Left hindlimb (tissue), 1 donor: Measurements from ENCODE around the gene MYBPC3.

Experiments
- DNase-seq: peaks from one replicate; pipeline ENCODE4 v3.0.0-alpha.2; 2018

The MYBPC3 gene

DNA sequence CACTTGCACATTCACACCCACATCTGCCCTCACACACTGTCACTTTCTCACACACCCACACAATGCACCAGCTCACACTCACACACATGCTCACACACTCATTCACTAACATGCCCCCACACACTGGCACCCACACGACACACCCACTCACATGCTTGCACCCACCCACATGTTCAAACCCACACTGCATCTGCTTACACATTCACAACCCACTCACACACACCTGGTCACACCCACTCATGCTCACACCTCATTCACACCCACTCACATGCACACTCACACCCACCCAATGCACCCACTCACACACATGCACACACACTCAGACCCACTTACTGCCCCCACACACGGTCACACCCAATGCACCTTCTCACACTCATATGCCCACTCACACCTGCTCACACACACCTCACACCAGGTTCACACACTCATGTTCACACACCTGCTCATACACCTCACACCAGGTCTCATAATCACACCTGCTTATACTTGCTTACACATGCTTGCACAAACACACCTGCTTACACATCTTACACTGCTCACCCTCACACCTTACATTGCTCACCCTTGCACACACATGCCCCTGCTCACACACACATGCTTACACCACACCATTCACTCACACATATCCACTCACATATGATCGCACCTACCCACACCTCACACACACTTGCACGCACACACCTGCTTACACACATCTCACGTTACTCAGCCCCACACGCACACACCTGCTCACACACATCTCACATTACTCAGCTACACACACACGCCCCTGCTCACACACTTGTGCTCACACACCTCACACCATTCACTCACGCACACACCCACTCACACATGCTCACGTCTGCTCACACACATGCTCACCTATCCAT, 3.9 kb upstream of the MYBPC3 start:
- DNase-seq: no peak

DNA sequence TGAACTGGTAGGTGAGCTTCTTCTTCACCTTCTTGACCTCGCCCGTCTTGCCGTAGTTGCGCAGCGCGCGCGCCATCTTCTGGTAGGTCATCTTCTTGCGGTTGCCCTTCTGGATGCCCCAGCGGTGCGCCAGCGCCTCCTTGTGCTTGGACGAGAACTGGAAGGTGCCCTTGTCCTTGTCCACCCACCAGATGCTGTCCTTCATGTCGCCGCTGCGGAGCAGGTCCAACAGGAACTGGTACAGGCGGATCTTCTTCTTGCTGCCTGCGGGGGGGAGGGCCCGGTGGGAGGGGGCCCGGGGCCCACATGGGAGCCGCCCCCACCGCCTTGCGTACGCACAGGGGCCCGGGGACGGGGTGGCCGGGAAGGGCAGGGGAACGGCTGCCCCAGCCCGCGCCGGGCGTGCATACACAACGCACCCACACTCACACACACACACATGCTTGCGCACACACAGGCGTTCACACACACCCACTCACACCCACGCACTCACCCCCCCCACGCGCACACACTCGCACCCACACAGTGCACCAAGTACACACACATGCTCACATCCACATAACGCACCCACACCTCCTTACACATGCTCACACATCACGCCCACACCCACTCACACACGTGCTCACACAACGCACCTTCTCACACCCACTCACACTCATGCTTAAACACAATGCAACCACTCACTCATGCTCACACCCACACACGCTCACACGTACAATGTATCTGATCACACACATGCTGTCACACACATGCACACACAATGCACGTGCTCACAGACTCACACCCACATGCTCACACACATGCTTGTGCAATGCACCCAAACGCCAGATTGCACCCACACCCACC, 3.0 kb upstream of the MYBPC3 start:
- peak; percentile 91 for DNase-seq

DNA sequence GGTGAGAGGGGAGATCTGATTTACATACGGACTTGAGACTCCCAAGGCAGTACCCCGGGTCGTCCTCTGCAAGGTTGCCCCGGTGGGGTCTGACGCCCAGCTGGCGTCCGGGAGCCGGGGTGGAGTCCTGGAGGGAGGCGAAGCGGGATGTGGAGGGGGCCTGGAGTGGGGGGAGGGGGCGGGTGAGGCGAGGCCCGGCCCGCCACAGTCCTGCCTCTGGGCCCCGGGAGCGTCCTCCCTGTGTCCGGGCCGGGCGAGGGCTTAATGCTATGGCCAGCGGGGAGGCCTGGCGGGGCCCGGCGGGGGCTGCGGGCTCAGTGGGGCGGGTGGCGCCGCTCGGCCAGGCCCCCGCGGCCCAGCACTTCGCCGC, 2.4 kb upstream of the MYBPC3 start:
- no peak for DNase-seq

DNA sequence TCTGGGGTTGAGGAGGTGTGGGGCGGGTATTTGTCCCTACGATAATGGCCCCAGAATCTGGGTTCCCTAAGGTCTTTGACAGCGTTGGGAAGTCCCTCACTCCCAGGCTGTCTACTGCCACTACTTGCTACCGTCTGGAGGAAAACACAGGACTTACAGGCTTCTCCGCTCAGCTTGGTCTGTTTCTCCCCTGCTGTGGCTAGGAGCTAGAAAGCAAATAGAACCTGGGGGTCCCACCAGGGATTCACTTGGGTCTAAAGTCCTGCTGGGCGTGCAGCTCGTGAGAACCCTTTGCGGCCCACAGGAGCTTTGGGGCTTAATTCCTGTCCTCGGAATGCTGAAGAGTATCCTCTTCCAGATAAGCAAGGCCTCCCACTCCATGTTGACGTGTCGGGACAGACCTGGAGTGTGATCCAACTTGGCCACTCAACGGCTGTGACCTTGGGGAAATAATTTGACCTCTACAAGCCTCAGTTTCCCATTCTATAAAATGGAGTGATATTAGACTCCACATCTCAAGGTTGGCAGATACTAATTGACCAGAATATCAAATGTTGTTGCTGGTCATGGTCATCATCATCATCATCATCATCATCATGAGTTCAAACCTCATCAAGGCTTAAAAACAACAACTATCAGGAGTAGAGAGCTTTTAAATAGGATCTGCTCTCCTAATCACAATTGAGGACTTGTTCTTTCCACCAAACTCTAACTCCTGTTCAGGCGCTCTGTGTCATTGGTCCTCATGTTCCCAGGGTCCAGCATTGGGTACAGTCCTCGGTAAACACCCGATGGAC, 1.7 kb upstream of the MYBPC3 start:
- DNase-seq: no peak

DNA sequence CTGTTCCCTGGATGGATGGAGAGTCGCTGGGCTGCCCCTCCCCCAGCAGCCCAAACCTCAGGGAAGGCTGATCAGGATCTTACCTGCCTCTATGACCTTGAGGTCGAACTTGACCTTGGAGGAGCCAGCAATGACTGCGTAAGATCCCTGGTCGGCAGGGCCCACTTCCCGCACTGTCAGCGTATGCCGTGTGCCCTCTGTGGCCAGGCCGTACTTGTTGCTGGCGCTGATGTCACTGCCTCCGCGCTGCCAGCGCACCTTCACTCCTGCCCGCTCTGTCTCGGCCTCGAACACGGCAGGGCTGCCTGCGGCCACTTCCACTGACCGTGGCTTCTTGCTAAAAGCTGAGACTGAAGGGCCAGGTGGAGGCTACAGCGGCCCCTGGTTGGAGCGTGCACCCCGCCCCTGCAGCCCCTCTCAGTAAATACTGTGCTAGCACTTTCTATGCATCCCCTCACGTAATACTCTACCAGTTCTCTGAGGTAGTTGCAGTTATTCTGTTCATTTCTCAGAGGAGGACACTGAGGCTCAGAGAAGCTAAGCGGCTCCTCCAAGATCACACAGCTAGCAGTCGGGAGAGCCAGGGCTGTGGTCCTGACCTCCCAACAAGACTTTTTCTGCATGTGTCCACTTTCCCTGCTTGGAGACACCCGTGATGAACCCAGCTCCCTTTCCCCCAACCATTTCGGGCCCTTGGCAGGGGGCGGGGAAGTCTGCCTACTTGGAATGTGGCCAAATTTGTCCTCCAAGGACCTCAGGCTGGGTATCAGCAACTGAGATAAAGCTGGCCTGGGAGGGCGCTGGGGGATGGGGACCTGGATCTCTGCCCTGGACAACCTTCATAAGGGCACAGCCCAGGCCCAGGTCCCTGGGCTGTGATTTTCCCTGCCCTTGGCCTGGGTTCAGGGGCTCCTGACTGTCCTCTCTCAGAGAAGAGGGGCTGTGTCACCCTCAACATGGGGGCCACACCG, 1.1 kb downstream of the MYBPC3 start:
- DNase-seq: no peak

DNA sequence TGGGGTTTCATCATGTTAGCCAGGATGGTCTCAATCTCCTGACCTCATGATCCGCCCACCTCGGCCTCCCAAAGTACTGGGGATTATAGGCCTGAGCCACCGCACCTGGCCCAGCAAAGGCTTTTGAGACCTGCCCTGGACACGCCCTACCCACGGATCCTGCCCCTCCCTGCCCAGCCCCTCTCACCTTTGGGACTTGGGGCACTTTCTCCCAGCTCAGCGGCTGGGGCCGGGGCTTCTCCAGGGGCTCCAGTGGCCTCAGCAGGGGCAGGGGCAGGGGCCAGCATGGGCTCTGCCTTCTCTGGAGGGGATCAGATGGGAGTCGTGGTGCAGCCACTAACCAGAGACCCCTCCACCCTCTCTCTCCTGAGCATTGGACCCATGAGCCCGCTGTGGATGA, 2.2 kb downstream of the MYBPC3 start:
- no peak for DNase-seq

DNA sequence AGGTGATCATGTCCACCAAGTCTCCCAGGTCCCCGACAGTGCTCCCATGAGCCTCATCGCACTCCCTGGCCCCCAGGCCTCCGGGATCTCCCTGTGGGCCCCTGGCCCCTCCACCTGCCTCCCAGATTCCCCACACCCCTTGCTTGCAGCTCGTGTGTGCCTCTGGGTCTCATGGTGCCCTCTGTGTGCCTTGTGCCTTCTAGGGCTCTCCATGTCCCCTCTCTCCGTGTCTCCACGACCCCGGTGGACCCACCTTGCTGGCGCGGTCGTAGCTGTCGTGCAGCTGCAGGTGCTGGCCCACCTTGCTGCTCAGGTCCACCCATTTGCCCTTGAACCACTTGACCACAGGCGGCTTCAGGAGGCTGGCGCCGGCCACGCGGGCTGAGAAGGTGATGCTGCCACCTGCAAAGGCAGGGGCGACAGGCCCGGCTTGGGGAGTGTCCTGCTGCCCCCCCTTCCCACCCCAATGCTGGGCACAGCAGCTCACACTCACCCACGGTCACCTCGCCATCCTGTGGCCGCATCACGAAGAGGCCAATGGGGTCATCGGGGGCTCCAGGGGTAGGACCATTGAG, 2.9 kb downstream of the MYBPC3 start:
- no peak for DNase-seq

DNA sequence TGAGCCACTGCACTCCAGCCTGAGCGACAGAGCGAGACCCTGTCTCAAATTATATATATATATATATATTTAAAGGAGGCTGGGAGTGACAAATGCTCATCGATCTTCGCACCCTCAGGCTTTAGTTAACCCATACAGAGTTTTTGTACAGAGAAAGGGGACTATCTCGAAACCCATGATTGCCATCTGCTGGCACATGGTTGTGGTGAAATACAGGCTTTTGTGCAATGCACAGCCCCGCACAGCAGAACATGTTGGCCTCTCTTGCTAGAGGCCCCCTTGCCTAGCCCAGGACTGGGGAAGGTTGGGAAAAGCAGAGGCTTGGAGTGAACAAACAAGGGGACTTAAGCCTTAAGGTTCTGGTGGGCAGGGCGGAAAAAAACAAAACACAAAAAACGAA, 3.6 kb downstream of the MYBPC3 start:
- DNase-seq: no peak

DNA sequence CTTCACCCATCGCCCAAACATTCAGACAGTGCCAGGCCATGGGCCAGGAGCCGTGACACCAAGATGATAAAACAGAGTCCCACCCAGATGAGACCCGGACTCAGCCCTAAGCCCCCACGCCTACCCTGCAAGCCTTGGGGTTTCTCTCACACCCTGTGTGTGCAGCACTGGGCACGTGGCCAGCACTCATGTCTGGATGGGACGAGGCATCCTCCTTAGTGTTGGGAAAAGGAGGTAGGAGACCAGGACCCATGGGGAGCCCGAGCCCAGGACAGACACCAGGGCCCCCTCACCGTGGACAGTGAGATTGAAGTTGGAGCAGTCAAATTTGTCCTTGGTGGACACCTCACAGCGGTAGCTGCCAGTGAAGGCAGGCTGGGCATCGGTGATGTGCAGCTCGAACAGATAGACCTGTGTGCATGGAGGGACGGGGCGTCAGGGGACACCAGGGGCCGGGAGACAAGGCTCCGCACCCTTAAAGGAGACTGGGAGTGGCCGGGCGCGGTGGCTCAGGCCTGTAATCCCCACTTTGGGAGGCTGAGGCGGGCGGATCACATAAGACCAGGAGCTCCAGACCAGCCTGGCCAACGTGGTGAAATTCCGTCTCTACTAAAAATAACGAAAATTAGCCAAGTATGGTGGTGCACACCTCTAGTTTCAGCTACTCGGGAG, 4.2 kb downstream of the MYBPC3 start:
- no peak for DNase-seq

DNA sequence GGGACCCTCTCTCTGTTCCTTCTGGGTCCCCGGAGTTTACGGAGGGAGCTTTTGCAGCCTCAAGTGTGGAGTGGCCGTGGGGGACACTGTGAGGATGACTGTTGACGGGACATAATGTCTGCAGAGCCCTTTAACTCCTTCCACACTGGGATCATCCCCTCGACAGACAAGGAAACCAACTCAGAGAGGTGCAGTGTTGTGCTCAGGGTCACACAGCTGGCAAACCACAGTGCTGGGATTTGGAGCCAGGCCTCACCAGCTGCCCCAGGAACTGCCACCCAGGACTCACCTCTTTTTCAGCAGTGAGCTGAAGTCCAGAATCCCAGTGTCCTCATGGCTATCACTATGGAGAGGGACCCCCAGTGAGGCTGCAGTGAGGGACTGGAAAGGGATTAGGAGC, 5.4 kb downstream of the MYBPC3 start:
- DNase-seq: no peak

DNA sequence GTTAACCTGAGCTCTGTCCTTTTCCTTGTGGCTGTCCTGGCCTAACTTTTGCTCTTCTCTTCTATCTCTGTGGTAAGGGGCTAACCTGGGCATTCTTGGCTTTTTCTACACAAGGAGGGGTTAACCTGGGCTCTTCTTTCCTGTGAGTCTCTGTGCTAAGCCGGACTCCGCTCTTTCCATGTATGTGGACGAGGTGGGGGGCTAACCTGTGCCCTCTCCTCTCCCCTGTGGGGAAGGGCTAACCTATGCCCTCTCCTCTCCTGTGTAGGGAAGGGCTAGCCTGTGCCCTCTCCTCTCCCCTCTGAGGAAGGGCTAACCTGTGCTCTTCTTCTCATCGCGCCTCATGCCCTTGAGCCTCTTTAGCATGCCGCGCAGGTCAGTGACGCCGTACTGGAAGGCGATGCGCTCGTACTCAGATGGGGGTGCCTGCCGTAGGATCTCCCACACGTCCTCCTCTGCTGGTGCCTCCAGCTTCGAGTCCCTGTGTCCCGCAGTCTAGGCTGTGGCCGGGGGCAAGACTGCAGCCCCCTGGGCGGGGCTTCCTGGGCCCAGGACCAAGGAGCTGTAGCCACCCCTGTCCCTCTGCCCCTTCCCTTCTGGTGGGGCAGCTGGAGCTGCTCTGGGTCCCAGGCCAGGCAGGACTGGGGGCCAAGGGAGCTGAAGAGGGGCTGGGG, 6.5 kb downstream of the MYBPC3 start:
- DNase-seq: no peak

DNA sequence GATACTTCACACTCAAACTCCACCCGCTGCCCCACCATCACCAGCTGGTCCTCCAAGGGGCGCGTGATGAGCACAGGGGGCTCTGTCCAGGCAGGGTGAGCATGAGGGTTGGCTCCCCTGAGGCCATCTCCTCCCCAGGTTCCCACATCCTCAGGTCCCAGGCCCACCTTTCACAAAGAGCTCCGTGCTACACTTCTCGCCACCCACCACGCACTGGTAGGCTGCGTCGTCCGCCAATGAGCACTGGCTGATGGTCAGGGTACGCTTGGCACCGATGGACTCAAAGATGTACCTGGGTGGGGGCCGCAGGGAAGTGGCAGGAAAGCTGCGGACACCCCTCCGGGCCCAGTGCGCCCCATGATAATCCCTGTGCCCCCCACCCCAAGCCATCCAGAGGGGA, 9.6 kb downstream of the MYBPC3 start:
- DNase-seq: no peak

DNA sequence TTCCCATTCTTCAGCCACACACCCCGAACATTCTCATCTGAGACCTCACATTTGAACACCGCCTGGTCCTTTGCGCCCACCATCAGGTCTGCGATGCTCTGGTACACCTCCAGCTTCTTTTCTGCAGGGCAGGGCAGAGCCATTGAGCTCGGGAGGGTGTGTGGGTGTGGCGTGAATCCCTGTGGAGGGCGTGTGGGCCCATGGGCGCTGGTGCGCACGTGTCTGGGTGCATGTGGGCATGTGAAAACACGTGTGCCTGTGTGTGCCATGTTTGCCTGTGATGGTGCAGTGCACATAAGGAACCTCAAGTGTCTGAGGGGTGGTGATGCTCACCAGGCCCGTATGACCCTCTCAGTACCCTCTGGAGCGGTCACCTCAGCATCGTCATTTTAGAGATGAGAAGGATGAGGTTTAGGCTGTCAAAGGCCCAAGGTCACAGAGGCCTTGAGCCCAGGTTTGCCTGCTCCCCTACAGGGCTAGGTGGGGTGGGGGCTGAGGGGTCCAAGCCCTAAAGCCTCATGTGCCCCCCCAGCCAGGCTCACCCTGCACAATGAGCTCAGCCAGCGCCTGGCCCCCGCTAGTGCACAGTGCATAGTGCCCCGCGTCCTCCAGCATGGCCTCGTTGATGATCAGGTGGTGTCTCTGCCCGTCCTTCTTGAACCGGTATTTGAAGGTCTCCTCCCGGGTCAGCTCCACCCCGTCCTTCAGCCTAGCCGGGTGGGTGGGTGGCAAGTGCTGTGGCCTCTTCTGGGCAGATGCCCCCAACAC, 10.3 kb downstream of the MYBPC3 start:
- no peak for DNase-seq

DNA sequence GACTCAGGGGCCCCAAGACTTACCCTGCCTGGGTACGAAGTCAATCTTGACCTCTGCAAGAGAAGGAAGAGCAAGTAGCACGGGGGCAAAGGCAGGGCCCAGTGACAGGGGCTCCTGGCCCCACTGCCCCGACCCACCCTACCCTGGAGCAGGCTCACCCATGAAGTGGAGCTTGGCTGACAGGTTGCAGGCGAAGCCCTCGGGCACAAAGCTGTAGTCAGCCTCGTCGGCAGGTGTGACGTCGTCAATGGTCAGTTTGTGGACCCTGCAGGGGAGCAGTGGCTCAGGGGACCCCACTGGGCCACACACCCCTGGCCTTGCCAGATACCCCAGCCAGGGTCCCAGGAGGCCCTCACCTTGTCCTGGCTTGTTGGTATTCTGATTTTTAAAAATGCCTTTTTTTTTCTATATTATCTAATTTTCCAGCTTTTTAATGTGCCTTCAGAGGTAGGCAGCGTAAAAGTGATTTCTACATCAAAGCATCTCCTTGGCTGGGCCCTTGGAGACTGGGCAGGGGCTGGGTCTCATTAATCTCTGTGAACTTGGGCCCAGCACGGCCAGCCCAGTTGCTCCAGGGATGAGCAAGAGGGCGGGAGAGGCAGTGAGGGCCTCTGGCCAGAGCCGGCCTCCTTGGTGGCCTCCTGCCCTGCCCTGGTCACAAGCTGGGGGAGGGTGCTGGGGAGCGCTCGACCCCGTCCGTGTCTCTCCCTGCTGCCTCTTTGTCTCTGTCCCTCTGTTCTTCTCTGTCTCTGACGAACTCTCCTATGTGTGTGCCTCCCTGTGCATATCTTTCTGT, 11.3 kb downstream of the MYBPC3 start:
- no peak for DNase-seq

DNA sequence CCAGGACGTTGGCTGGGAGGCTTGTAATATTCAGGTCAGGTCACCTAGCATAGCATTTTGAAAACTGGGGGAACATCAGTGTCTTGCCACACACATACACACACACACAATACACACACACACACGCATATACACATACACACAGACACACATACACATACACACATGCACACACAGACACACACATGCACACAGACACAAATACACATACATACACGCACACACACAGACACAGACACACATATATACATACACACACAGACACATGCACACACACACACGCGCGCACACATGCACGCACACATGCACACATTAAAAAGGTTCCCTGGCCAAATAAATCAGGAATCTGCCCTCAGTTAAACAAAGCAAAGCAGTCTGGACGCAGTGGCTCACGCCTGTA, 12.5 kb downstream of the MYBPC3 start:
- no peak for DNase-seq

DNA sequence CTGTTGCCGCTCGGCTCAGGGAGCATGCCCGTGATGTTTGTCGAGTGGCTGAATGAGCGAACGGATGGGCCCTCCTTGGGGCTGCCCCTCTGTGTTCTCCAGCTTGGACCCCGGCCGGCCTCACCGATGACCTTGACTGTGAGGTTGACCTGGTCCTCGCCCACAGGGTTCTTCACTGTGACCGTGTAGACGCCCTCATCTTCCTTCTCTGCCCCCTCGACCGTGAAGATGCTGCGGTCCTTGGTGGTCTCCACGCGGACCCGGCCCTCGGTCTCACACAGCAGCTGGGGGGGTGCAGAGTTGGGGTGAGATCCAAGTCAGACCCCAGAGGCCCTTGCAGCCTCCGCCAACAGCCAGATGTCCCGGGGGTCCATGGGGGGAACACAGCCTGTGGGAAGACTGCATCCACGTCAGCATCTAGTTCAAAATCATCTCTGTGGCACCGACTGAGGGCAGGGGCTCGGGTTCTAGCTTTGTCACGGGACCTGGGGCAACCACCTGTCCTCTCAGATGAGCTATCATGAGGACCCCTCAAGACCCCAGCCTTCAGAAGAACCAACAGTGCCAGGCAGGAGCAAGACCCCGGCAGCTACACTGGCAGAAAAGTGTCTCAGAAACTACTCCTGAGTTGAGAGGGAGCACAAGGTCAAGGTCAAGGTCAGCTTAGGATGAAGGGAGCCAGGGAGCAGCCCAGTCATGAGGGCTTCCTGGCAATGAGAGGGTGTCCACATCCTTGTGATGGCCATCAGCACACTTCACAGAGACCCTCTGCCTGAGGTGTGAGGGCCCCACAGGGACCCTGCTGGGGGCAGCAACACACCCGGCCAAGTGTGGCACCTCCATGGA, 13.9 kb downstream of the MYBPC3 start:
- no peak for DNase-seq

DNA sequence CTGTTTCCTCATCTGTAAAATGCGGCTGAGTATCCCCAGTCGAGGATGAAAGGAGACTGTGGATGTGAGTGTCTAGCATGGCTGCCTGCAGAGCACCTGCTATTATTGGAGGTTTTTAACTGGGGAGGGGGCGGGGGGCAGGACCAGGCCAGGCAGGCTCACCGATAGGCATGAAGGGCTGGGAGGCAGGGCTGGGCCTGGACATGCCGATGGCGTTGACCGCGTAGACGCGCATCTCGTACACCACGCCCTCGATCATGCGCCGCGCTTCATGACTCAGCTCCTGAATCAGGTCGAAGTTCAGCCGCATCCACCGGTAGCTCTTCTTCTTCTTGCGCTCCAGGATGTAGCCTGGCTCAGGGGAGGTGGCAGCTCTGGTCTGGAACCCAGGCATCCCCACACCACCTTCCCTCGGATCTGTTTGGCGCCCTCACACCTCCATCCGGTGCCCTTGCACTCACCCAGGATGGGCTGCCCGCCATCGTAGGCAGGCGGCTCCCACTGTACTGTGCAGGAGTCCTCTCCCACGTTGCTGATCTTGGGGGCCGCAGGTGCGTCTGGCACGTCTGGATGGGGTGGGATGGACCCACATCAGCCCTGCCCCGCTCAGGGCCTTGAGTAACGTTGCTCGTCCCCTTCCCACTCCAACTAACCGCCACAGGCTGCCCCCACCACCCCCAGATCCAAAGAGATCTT, 15.1 kb downstream of the MYBPC3 start:
- DNase-seq: no peak
